AG04450 (cell line): ENCODE results near the gene AGPAT4. TPM values are rescaled to one million over a fixed set of nuclear protein-coding genes. Genes with fewer than 3 reads are reported as not detected.

Source experiments
- CTCF ChIA-PET: fragments of 300-600, 350-600 bp; formaldehyde crosslinking; extraction: SDS; loops from one replicate; lab custom pipeline; 2022; ENCODE audit warnings: antibody characterized with exemption, inconsistent platforms; lab: Charles Lee
- POLR2A ChIA-PET: fragments of 350-600 bp; formaldehyde crosslinking; extraction: SDS; loops from one replicate; lab custom pipeline; 2021; ENCODE audit warnings: antibody characterized with exemption, inconsistent platforms; lab: Yijun Ruan, JAX
- DNase-seq: peaks from one replicate; pipeline ENCODE4 v3.0.0-alpha.2; 2011; ENCODE audit warnings: low read depth, low spot score
- H3K27ac ChIP-seq: one replicate; pipeline ENCODE4 v1.5.1; 2012; ENCODE audit warnings: low read depth, low read length, control low read depth
- H3K27me3 ChIP-seq: one replicate; pipeline ENCODE4 v1.6.0; 2012; ENCODE audit warnings: low read length; ENCODE audit not compliant: control insufficient read depth, insufficient read depth
- H3K4me3 ChIP-seq: 2 replicates; pipeline ENCODE4 v1.5.1; 2011; ENCODE audit warnings: mild to moderate bottlenecking, low read depth, low read length, control low read depth
- H3K9me3 ChIP-seq: 2 replicates; pipeline ENCODE4 v1.5.1; 2012; ENCODE audit warnings: low read length; ENCODE audit not compliant: control insufficient read depth, insufficient read depth
- CTCF ChIP-seq: IDR thresholded peaks from 2 replicates; pipeline ENCODE4 v1.5.1; 2011; ENCODE audit warnings: low read depth, low read length, control low read depth, inconsistent platforms
- polyA plus RNA-seq: library from polyadenylated mRNA; depleted of rRNA; stranded (reverse); fragments of >200 nt; gene quantifications from 2 replicates; pipeline ENCODE4 v1.2.3, GENCODE V29; 2011

The AGPAT4 gene
- polyA plus RNA-seq, 1 experiment, result 10.0 TPM

- no peak overlapping the region for H3K4me3 ChIP-seq
- H3K9me3 ChIP-seq, result peaks cover 2% of the 10 kb centered on the region; the same call in 1 of the 2 replicates
- TF ChIP-seq CTCF, result no peak
- no peak for DNase-seq
- CTCF ChIA-PET, result interaction anchor here (2.6 kb wide), 1 partner anchor 150 kb away, joined by 7 read pairs; no protein-coding TSS in a partner anchor
- no peak overlapping the region for H3K27ac ChIP-seq
- POLR2A ChIA-PET, result no interaction called here
- no peaks in the 10 kb centered on the region for H3K27me3 ChIP-seq
These were observed 53.5 kb downstream of the AGPAT4 start for GRCh38 chr6:161220346-161220745.

- TF ChIP-seq CTCF, result no peak
- ChIA-PET POLR2A (no interaction called here), CTCF (interaction anchor here (2.6 kb wide), 1 partner anchor 151 kb away, joined by 7 read pairs; no protein-coding TSS in a partner anchor)
- H3K27me3 ChIP-seq, result no peaks in the 10 kb centered on the region
- no peak overlapping the region for H3K4me3 ChIP-seq
- H3K27ac ChIP-seq, result no peak overlapping the region
- H3K9me3 ChIP-seq, result peaks cover 2% of the 10 kb centered on the region; the same call in 1 of the 2 replicates
- no peak for DNase-seq
These were observed 54.2 kb downstream of the AGPAT4 start for GRCh38 chr6:161219680-161220079.

- H3K4me3 ChIP-seq, result no peak overlapping the region
- H3K27me3 ChIP-seq, result no peaks in the 10 kb centered on the region
- no peak for DNase-seq
- POLR2A ChIA-PET, result no interaction called here
- TF ChIP-seq CTCF, result no peak
- H3K27ac ChIP-seq, result no peak overlapping the region
- H3K9me3 ChIP-seq, result peaks cover 2% of the 10 kb centered on the region; the same call in 1 of the 2 replicates
- CTCF ChIA-PET, result interaction anchor here (0.7 to 2.6 kb wide), 4 partner anchors 50 to 485 kb away, joined by 3 to 7 read pairs (median 4); no protein-coding TSS in a partner anchor
These were observed 55.6 kb downstream of the AGPAT4 start for GRCh38 chr6:161218222-161218621.

- ChIA-PET POLR2A (no interaction called here), CTCF (interaction anchor here (0.7 to 1.1 kb wide), 3 partner anchors 49 to 484 kb away, joined by 3 to 4 read pairs (median 4); no protein-coding TSS in a partner anchor)
- DNase-seq, result no peak
- Histone ChIP-seq H3K4me3 (no peak overlapping the region), H3K27ac (no peak overlapping the region), H3K27me3 (no peaks in the 10 kb centered on the region), H3K9me3 (peaks cover 2% of the 10 kb centered on the region; the same call in 1 of the 2 replicates)
- no peak for TF ChIP-seq CTCF
These were observed 56.2 kb downstream of the AGPAT4 start for GRCh38 chr6:161217628-161218027.

GRCh38 chr6:161216616-161217205 lies 57.1 kb downstream of the AGPAT4 start:
- DNase-seq, result no peak
- TF ChIP-seq CTCF, result no peak
- CTCF ChIA-PET, result no interaction called here
- no peak overlapping the region for H3K27ac ChIP-seq
- POLR2A ChIA-PET, result no interaction called here
- H3K27me3 ChIP-seq, result no peaks in the 10 kb centered on the region
- no peak overlapping the region for H3K4me3 ChIP-seq
- H3K9me3 ChIP-seq, result peaks cover 2% of the 10 kb centered on the region; the same call in 1 of the 2 replicates
